Breast epithelium (tissue), 4 donors: ENCODE results near the gene BUB1B. TPM values are rescaled to one million over a fixed set of nuclear protein-coding genes. Genes with fewer than 3 reads are reported as not detected.
A peak's percentile ranks its signal among the peaks of the same experiment; 100 is the strongest.

Source experiments
- DNase-seq, 2 donors: peaks; one replicate each; pipeline ENCODE4 v3.0.0-alpha.2; 2019; ENCODE audit warnings: low spot score in 2 of 2
- H3K27ac ChIP-seq, 2 donors: fragments of 200-600 bp; sonication (generic) in 1 of 2; one replicate each; pipeline ENCODE4 v1.5.1; 2016 to 2019; ENCODE audit warnings: mild to moderate bottlenecking in 1 of 2
- H3K27me3 ChIP-seq, 2 donors: fragments of 200-600 bp; sonication (generic) in 1 of 2; one replicate each; pipeline versions ENCODE4 v1.5.1 to v1.6.0; 2017 to 2019; ENCODE audit warnings: control low read depth in 1 of 2, mild to moderate bottlenecking in 1 of 2
- H3K36me3 ChIP-seq: fragments of 200-600 bp; one replicate; pipeline ENCODE4 v1.5.1; 2019
- H3K4me1 ChIP-seq, 2 donors: fragments of 200-600 bp; sonication (generic); one replicate each; pipeline ENCODE4 v1.5.1; 2016 to 2019; ENCODE audit warnings: control low read depth in 1 of 2
- H3K4me3 ChIP-seq, 3 donors: fragments of 200-600 bp; sonication (generic); 1 replicate in 2 of 3; 2 replicates in 1 of 3; pipeline ENCODE4 v1.5.1; 2016 to 2019; ENCODE audit warnings: mild to moderate bottlenecking in 3 of 3, moderate library complexity in 2 of 3
- H3K9me3 ChIP-seq, 2 donors: fragments of 200-600 bp; sonication (generic) in 1 of 2; one replicate each; pipeline ENCODE4 v1.5.1; 2016 to 2019; ENCODE audit warnings: control low read depth in 1 of 2
- POLR2A ChIP-seq: fragments of 450-650 bp; IDR thresholded peaks from one replicate; pipeline ENCODE4 v1.6.1; 2016; ENCODE audit warnings: antibody characterized with exemption, mild to moderate bottlenecking, moderate library complexity
- POLR2AphosphoS5 ChIP-seq, 3 donors: sonication (generic); formaldehyde crosslinking; IDR thresholded peaks; one replicate each; pipeline ENCODE4 v1.6.1; 2017; ENCODE audit warnings: antibody characterized with exemption in 3 of 3
- intact Hi-C: fragments of 100-400 bp; cut with DNase I; formaldehyde crosslinking; loops from one replicate; pipeline ENCODE4 v1.15.1; 2023; ENCODE audit warnings: low total_unique reads
- total RNA-seq, 3 donors: library from RNA; depleted of rRNA; stranded (reverse); fragments of >200 nt; gene quantifications; one replicate each; pipeline ENCODE4 v1.1.0, GENCODE V29; 2016
- TF ChIP-seq, protein P1 (sequence below), 3 donors: fragments of 450-650 bp; IDR thresholded peaks; one replicate each; pipeline ENCODE4 v1.5.1; 2016 to 2017; ENCODE audit warnings: antibody characterized with exemption in 3 of 3, mild to moderate bottlenecking in 3 of 3, moderate library complexity in 3 of 3

BUB1B gene
- total RNA-seq, 3 donors from 2014 or later = 0.33 to 1.9 (median 1.4) TPM

GRCh38 chr15:40198355-40199085 is 37.7 kb downstream of the BUB1B start:
- Histone ChIP-seq H3K9me3 (no peaks in the 10 kb centered on the region), H3K4me1 (no peaks in the 10 kb centered on the region), H3K27ac (no peak overlapping the region), H3K36me3 (no peaks in the 10 kb centered on the region), H3K27me3 (no peaks in the 10 kb centered on the region), H3K4me3 (no peak overlapping the region)
- DNase-seq = no peak
- intact Hi-C loops = no loop called here
- no peak for TF ChIP-seq POLR2A
- TF ChIP-seq, protein P1, sequence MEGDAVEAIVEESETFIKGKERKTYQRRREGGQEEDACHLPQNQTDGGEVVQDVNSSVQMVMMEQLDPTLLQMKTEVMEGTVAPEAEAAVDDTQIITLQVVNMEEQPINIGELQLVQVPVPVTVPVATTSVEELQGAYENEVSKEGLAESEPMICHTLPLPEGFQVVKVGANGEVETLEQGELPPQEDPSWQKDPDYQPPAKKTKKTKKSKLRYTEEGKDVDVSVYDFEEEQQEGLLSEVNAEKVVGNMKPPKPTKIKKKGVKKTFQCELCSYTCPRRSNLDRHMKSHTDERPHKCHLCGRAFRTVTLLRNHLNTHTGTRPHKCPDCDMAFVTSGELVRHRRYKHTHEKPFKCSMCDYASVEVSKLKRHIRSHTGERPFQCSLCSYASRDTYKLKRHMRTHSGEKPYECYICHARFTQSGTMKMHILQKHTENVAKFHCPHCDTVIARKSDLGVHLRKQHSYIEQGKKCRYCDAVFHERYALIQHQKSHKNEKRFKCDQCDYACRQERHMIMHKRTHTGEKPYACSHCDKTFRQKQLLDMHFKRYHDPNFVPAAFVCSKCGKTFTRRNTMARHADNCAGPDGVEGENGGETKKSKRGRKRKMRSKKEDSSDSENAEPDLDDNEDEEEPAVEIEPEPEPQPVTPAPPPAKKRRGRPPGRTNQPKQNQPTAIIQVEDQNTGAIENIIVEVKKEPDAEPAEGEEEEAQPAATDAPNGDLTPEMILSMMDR (IDR thresholded peaks at IDR 0.05) = no peak
- no peak for TF ChIP-seq POLR2AphosphoS5 (IDR thresholded peaks at IDR 0.05)

- no peak for DNase-seq
- Histone ChIP-seq H3K4me3 (no peak overlapping the region), H3K27me3 (no peaks in the 10 kb centered on the region), H3K27ac (no peak overlapping the region), H3K9me3 (no peaks in the 10 kb centered on the region), H3K4me1 (no peaks in the 10 kb centered on the region), H3K36me3 (no peaks in the 10 kb centered on the region)
- no peak for TF ChIP-seq POLR2AphosphoS5 (IDR thresholded peaks at IDR 0.05)
- no peak for TF ChIP-seq POLR2A
- TF ChIP-seq, protein P1 (IDR thresholded peaks at IDR 0.05) = no peak
- intact Hi-C loops = no loop called here
Observed at GRCh38 chr15:40204100-40204499, 43.2 kb downstream of the BUB1B start.

- Histone ChIP-seq H3K36me3 (no peaks in the 10 kb centered on the region), H3K4me3 (no peak overlapping the region), H3K9me3 (no peaks in the 10 kb centered on the region), H3K27ac (no peak overlapping the region), H3K27me3 (no peaks in the 10 kb centered on the region), H3K4me1 (no peaks in the 10 kb centered on the region)
- intact Hi-C loops = no loop called here
- peak in 1 of 2 donors; percentile 43 for DNase-seq
- TF ChIP-seq POLR2AphosphoS5 (IDR thresholded peaks at IDR 0.05) = no peak
- no peak for TF ChIP-seq POLR2A
- TF ChIP-seq, protein P1 (IDR thresholded peaks at IDR 0.05) = peak; percentile 86 to 91 (median 89)
Observed at GRCh38 chr15:40217166-40217824, 56.4 kb downstream of the BUB1B start.

DNA sequence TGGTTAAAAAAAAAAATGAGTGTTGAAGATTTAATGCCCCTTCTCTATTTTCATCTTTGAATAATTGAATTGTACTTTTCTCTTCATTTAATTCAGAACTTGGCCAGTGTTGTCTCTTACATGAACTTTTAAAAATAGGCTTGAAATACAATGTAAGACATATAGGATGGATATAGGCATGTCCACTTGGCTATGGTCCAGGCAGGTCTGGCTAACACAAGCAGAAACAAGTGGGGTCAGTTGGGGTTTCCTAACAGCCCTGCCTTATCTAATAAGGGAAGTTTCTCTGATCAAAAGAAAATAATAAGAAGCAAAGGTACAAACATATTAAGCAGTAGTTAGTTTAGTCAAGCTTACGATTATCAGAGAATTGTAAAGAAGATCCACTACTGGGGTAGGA is 58.9 kb downstream of the BUB1B start:
- Histone ChIP-seq H3K9me3 (no peaks in the 10 kb centered on the region), H3K27me3 (no peaks in the 10 kb centered on the region), H3K27ac (no peak overlapping the region), H3K4me1 (no peaks in the 10 kb centered on the region), H3K4me3 (no peak overlapping the region), H3K36me3 (no peaks in the 10 kb centered on the region)
- intact Hi-C loops = no loop called here
- TF ChIP-seq POLR2AphosphoS5 (IDR thresholded peaks at IDR 0.05) (no peak), POLR2A (no peak)
- TF ChIP-seq, protein P1 (IDR thresholded peaks at IDR 0.05) = no peak
- no peak for DNase-seq

GRCh38 chr15:40222131-40222530 is 61.3 kb downstream of the BUB1B start:
- Histone ChIP-seq H3K9me3 (no peaks in the 10 kb centered on the region), H3K4me3 (no peak overlapping the region), H3K27me3 (no peaks in the 10 kb centered on the region), H3K4me1 (no peaks in the 10 kb centered on the region), H3K27ac (no peak overlapping the region), H3K36me3 (no peaks in the 10 kb centered on the region)
- no peak for DNase-seq
- TF ChIP-seq POLR2A = no peak
- TF ChIP-seq, protein P1 (IDR thresholded peaks at IDR 0.05) = no peak
- TF ChIP-seq POLR2AphosphoS5 (IDR thresholded peaks at IDR 0.05) = no peak
- intact Hi-C loops = no loop called here
